AG09319 (cell line): ENCODE results near the gene C2CD3.

ENCODE experiments used
- DNase-seq: peaks from one replicate; pipeline ENCODE4 v3.0.0-alpha.2; 2010; ENCODE audit warnings: low read depth; ENCODE audit errors: extremely low read depth
- CTCF ChIP-seq: IDR thresholded peaks from 2 replicates; pipeline ENCODE4 v1.5.1; 2011; ENCODE audit warnings: low read depth, mild to moderate bottlenecking, inconsistent platforms, low read length, moderate library complexity

The C2CD3 gene

DNA sequence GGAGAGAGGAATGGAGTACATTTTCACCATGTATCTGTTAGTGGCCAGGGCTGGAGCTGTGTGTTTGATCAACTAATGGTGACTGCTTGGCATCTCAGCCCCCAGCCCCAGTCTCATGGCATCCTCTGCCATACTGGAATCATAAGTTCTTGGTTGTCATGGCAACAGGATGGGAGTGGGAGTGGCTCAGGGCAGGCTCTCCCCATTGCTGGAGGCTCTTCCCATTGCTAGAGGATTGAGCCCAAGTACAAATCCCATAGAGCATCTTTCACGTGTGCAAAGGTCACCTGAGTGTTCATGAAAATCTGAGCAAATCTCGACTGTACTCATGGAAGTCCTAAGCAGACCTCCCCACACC lies 205.1 kb downstream of the C2CD3 start:
- DNase-seq = no peak
- TF ChIP-seq CTCF = no peak

DNA sequence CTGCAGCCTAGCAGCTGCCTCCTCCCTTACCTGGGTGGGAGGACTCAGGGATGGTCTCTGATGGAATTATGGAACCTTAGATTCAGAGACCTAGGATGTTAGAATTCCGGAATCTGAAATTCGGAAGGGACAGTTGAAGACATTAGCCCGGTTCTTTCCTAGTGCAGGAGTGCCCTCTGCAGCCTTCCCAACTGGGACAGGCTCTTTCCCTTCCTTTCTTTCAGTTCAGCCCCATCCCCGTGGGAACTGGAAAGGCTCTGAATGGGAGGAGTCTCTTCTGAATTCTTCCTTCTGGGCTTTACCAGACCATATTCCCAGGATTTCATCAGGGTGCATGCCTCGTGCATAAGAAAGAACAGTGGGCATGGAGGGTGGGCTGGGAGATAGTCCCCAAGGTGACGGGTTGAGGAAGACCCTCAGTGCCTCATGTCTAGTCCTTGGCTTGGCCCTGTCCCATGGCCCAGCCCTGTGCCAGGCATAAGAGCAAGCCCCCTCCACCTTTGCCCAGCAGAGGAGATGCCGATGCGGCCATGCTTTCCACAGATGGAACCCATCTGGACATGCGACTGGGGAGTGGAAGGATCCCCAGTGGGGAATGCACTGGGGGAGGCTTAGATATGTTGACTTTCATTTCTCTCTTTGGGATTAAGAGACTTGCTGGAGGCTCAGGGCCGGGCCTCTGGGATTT lies 205.6 kb downstream of the C2CD3 start:
- DNase-seq = no peak
- no peak for TF ChIP-seq CTCF

GRCh38 chr11:73963861-73964260 lies 206.9 kb downstream of the C2CD3 start:
- DNase-seq = no peak
- TF ChIP-seq CTCF = no peak
